HT1080 (cell line): ENCODE measurements around the gene NMU. TPM values are rescaled to one million over a fixed set of nuclear protein-coding genes. Genes with fewer than 3 reads are reported as not detected.
A peak's percentile ranks its signal among the peaks of the same experiment; 100 is the strongest.
"Not testable (repeated sequence)": the region's sequence is repeated elsewhere in the genome, so short reads cannot be mapped to it uniquely, and the experiment has no call there.

Experiments used
- DNase-seq: peaks from one replicate; pipeline ENCODE4 v3.0.0-alpha.2; 2015; ENCODE audit warnings: low read depth
- polyA plus RNA-seq, 2 experiments: library from polyadenylated mRNA; depleted of rRNA; stranded (reverse); fragments of >200 nt; gene quantifications; 2 replicates each; pipeline ENCODE4 v1.2.3, GENCODE V29; 2015
- total RNA-seq: library from RNA; depleted of rRNA; stranded (reverse); fragments of >200 nt; shearing (Covaris generic); gene quantifications from 2 replicates; pipeline ENCODE4 v1.2.3, GENCODE V29; 2014; rRNA removed

The NMU gene
- 4.2 TPM in 2 replicates for total RNA-seq
- 1.8 and 2.9 TPM in 2 replicates for polyA plus RNA-seq (2015; cell fraction: cytosol; rRNA removed)
- polyA plus RNA-seq (2015; cell fraction: nucleus; rRNA removed) = 1.2 and 2.7 TPM in 2 replicates

GRCh38 chr4:55635741-55636655 lies at the start of gene NMU:
TSS of gene NMU (minus strand) at chr4:55636298. CDS start at chr4:55636192, 106 bp downstream.
- peak; percentile 32 for DNase-seq

DNA sequence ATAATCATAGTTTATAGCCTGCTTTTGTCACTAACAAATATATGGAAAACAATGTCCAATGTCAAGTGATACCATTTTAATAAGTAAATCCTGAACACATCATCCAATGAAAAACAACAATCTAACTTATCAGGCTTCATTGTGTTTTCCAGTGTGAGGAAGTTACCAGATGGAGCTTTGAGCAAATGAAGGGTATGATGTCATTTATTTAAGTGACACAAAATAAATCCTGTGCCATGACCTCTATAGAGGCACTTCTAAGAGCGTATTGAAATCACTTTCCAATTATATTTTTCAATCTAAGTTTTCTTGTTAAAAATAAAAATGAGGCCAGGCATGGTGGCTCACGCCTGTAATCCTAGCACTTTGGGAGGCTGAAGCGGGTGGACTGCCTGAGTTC lies 48.2 kb upstream of the NMU start:
- DNase-seq = no peak

DNA sequence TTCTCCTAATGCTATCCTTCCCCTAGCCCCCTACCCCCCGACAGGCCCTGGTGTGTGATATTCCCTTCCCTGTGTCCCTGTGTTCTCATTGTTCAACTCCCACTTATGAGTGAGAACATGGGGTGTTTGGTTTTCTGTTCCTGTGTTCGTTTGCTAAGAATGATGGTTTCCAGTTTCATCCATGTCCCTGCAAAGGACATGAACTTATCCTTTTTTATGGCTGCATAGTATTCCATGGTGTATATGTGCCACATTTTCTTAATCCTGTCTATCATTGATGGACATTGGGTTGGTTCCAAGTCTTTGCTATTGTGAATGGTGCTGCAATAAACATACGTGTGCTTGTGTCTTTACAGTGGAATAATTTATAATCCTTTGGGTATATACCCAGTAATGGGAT lies 46.7 kb upstream of the NMU start:
- DNase-seq = not testable (repeated sequence)

- DNase-seq = no peak
Observed at GRCh38 chr4:55682295-55682694, 46.2 kb upstream of the NMU start.

- DNase-seq = no peak
Observed at GRCh38 chr4:55681430-55681829, 45.3 kb upstream of the NMU start.

DNA sequence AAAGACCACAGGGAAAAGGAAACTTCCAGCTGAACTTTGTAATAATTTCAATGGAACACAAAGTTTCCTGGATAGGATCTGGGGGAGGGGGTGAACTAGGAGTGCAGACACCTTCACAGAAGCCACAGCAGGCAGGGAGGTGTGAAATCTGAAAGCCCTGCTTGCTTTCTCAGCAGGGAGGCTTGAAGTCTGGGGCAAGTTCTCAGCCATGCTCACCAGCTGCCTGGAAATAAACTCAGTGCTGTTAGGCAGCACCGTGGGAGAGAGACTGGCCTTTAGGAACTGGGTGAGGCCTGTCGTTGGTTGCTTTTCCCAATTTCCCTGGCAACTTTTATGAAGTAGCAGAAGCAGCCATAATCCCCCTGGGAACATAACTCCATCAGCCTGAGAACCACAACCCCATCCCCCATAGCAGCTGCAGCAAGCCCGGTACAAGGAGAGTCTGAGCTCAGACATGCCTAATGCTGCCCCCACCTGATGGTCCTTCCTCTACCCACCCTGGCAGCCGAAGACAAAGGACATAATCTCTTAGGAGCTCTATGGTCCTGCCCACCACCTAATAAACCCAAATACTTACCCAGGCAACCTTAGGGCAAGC lies 39.2 kb upstream of the NMU start:
- no peak for DNase-seq

- DNase-seq = no peak
Observed at GRCh38 chr4:55673424-55673823, 37.3 kb upstream of the NMU start.

- DNase-seq = no peak
Observed at GRCh38 chr4:55671667-55672066, 35.6 kb upstream of the NMU start.

DNA sequence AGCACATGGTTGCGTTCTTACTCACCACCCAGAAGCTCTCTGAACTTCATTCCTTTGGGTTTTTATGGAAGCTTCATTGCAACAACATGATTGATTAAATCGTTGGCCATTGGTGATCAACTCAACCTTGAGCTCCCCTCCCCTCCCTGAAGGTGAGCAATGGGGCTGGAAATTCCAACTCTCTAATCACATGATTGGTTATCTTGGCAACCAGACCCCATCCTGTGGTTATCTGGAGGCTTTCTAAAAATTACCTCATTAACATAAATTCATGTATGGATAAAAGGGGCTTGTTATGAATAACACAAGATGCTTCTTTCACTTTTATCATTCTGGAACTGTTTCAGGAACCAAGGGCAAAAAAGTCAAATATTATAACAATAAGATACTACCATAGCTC lies 34.6 kb upstream of the NMU start:
- no peak for DNase-seq

- DNase-seq = no peak
Observed at GRCh38 chr4:55668449-55668848, 32.4 kb upstream of the NMU start.

DNA sequence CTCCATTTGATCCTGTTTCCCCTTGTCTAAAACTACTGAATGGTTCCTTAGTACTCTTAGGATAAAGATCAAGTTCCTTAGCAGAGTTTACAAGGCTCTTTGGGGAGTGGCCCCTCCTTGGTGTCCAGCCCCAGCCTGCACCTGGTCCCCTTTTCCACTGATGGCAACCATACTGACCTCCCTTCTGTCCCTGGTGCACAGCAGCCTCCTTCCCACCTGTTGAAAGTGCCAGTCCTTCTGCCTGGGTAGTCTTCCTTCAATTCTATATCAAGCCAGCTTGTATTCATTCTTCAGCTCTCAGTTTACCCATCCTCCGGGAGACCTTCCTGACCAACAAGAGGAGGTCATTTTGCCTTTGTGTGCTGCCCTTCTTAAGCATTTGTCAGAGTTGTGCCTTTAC lies 30.4 kb upstream of the NMU start:
- DNase-seq = no peak

DNA sequence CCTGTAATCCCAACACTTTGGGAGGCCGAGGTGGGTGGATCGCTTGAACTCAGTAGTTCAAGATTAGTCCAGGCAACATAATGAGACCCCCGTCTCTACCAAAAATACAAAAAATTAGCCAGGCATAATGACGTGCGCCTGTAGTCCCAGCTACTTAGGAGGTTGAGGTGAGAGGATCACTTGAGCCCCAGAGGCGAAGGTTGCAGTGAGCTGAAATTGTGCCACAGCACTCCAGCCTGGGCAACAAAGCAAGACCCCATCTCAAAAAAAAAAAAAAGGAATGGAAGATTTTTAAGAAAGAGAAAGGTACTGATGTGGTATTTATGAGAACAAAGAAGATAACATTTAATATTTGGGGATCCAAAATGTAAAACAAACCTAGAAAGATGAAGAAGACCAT lies 27.0 kb upstream of the NMU start:
- no peak for DNase-seq

GRCh38 chr4:55661398-55662056 lies 25.4 kb upstream of the NMU start:
- no peak for DNase-seq

GRCh38 chr4:55658657-55659056 lies 22.6 kb upstream of the NMU start:
- no peak for DNase-seq

DNA sequence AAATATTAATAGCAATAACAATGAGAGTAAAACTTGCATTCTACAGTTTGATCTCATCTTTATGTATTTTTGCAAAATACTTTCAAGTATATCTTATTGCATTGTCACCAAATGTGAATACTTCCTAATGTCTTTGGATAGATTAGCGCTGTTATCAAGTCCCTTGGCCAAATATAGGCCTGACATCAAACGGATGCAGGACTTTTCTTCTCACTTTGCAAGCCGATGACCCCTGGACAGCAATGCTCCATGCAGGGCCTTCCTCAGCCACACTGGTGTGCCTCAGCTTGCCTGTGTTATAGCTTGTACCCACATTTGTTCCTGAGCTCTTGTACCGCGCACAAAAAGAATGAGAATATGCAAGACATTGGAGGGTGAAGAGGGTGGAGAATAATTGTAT lies 18.0 kb upstream of the NMU start:
- DNase-seq = no peak

- DNase-seq = no peak
Observed at GRCh38 chr4:55650483-55650882, 14.4 kb upstream of the NMU start.

DNA sequence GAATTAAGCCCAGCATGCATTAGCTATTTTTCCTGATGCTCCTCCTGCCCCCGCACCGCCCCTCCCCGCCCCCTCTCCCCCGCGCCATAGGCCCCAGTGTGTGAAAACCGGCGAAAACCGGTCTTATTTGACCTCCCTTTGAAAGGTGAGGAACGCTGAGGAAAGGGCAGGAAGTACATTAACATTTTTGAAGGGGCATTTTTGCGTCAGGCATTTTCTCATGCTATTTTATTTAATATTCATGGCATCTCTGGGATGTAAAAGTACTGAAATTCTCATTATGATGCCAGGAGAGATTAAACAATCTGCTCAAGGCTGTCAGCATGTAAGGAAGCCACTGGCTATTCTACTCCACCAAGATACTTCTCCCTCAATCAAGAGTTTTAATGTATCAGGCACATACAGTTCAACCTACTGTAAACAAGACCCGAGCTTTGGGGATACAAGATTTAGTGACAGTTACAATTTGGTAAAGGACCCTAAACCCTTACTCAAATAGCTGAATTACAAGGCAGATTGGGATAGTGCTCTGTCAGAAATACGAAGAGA lies 1.2 kb upstream of the NMU start:
- DNase-seq = no peak

- DNase-seq = no peak
Observed at GRCh38 chr4:55636656-55636999, 530 bp upstream of the NMU start.

DNA sequence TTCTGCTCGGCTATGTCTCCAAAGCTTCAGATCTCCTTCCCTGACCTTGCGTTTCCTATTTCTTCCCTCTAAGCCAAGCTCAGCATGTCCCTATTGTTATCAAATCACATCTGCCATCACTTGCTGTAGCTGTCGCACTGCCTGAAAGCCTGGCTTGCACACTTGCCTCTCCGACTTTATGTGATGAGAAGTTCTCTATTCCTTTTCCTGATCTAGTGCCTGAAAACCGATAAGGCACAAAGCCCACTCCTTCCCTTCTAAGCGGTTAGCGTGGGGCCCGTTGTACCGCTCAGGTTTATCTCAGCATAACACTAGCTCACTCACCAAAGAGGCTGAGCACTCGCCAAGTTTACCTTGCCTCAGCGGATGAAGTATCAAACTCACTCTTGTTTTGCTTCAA lies 816 bp downstream of the NMU start:
- no peak for DNase-seq

DNA sequence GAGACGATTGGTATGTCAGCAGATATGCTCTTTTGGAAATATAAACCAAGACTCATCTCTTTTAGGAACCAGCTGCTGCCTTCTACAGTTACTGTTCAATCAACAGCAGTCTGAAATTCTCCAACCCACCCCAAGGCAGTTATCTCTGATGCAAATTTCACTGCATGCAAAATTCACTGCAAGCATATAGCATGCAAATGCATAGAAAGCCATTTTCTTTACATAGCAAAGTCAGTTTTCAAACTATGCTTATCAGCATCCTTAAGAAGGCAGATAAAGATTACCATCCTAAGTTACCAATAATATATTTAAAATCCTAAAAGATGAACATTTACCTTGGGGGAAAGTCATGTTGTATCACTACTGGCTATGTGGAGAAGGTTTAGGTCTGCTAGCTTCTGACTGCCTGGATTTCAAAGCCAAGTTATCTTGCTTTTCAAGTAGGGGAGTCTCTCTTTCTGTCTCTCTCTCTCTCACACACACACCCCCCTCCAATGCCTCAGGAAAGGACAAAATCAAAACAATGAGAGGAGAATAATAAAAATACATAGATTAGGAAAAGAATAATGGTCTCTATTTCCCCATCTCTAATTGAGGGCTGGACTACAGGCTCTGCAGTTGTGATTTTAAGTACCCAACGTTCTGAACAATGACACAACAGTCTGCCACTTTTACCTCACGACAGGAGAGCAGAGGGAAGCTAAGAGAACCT lies 1.5 kb downstream of the NMU start:
- no peak for DNase-seq

DNA sequence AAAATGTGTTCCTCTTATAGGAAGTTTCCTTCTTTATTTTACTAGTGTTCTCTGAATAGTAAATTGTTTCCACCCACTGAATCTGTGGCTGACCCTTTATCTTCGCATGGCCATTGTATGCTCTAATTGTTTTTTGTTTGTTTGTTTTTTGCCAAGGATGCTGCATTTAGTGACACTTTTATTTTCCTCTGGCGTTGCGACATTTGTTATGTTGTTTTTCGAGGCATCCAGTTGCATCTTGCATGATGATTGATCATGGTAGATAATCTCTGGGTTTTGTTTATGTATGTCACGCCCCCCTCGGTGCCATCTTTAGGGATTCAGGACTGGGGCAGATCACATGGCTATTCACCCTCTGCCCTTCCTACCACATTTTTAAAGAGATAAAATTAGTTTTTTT lies 2.2 kb downstream of the NMU start:
- DNase-seq = no peak
